HT-29 (cell line): Measurements from ENCODE around the gene MYO7A. TPM values are rescaled to one million over a fixed set of nuclear protein-coding genes. Genes with fewer than 3 reads are reported as not detected.

Experiments
- DNase-seq: peaks from one replicate; pipeline ENCODE4 v3.0.0-alpha.2; 2015; ENCODE audit warnings: low spot score
- total RNA-seq: library from RNA; depleted of rRNA; stranded (reverse); fragments of >200 nt; shearing (Covaris generic); gene quantifications from 2 replicates; pipeline ENCODE4 v1.2.3, GENCODE V29; 2014

Gene MYO7A
- total RNA-seq, 1 experiment from 2014 or later: 2.3 TPM

DNA sequence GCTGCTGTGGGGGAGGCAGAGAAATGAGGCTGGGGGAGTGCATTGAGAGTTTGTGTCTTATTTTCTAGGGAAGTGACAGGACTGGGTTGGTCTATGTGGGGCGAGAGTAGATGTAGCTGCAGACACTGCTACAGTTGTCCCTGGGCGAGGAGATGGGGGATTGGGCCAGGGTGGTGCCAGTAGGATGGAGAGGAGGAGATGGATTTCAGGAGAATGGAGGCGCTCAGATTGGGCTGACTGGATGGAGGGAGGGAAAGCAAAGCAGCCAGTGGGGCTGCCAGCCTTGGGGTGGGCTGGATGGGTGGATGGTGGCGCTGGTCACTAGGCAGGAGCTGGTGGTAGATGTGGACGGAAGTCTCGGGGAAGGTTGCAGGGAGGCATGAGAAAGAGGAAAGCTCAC, 16.1 kb upstream of the MYO7A start:
- no peak for DNase-seq

DNA sequence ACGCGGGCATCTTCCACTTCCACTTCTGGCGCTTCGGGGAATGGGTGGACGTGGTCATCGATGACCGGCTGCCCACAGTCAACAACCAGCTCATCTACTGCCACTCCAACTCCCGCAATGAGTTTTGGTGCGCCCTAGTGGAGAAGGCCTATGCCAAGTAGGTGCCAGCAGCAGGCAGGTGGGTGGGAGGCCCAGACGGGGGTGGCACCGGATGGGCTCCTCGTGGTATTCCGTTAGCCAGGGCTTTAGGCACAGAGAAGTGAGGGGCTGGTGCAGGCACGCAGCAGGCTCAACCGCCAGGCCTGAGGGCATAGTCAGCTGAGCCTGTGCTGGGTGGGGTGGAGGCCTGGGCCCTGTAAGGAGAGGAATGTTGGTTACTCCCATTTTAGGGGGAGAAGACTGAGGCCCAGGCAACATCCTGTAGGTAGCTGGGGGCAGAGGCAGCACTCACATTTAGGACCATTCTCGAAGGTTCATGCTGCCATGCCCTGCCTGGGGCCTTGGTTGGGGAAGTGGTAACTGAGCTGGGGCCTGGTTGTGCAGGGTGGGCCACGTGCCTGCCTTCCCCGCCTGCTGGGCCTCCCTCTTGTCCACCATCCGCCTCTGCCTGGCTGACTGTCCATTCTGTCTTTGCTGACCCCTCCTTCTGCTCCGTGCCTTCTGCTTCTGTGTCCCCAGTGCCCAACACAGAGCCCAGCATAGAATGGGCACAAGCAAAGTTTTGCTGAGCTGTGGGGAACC, 15.2 kb upstream of the MYO7A start:
- DNase-seq: no peak

DNA sequence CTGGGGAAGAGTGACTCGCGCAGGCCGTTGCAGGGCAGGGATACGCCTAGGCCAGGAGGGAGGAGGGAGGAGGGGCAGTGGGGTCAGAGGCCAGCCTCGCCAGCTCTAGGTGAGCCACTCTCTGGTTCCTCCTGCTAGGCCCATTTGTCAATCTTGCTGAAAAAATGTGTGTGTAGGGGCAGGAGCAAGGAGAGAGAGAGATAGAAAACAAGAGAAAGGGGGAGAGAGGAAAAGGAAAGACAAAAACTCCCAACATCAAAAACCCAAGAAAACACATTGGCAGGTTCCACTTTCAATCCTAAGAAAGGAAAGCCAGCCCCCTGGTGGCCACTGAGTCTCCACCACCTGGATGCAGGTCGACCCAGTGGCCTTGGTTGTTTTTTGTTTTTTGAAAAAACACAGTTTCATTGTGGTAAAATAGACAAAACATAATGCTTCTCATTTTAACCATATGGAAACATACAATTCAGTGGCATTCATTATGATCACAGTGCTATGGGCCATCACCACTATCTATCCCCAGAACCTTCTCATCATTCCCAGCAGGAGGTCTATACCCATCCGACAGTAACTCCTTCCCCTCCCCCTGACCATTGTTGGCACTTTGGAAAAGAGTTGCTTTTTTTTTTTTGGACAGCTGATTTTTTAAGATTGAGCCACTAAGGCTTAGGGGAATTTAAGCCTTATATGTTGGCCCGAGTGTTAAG, 14.5 kb upstream of the MYO7A start:
- peak; percentile 81 for DNase-seq

DNA sequence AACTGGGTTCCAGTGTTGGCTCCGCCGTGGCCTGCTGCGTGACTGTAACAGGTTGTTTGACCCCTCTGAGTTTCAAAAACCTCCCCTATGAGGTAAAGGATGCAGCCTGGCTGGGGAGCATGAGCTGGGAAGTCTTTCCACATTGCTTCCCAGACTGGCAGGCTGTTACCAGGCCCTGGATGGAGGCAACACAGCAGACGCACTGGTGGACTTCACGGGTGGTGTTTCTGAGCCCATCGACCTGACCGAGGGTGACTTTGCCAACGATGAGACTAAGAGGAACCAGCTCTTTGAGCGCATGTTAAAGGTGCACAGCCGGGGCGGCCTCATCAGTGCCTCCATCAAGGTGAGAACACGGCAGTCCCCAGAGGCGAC, 14.0 kb upstream of the MYO7A start:
- DNase-seq: no peak

DNA sequence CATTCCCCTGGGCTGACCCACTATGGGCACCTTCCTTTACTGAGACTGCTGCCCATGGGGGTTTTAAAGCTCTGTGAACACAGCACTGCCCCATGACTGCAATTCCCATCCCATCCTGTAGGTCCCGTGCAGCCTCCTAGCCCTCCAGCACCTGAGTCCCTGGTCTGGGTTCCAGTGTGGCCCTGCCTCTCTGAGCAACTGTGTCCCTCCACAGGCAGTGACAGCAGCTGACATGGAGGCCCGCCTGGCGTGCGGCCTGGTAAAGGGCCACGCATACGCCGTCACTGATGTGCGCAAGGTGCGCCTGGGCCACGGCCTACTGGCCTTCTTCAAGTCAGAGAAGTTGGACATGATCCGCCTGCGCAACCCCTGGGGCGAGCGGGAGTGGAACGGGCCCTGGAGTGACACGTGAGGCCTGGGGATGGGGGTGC, 12.8 kb upstream of the MYO7A start:
- DNase-seq: no peak

DNA sequence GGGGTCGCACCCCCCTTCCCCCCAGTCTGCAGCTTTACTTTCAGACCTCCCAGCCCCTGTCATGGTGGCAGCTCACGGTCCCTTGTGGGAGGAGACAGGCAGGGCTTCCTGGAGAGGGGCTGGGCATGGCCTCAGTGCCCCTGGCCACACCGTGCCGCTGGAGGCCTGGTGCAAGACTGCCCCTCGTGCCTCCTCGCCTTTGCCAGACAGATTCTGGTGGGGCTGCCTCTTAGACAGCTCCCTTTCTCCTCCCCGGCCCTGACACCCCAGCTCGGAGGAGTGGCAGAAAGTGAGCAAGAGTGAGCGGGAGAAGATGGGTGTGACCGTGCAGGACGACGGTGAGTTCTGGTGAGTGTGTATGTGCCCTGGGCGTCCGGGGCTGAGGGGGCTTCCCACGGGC, 12.1 kb upstream of the MYO7A start:
- no peak for DNase-seq

DNA sequence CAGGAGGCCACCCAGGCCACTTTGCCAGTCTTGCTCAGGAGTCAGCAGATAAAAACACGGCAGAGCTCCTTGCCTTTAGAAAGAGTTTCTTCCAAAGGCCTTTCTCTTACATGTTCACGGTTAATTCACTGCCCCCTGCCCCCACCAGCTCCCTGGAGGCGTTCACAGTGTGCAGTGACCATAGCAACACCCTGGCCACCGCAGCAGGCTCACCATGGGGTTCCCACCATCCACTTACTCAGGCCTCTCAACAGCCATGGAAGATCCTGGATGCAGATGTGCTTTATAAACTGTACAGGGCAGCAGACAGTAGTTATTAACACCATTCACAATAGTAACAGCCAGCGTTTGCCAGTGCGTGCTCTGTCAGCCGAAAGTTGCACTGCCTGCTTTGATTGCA, 10.6 kb upstream of the MYO7A start:
- no peak for DNase-seq

DNA sequence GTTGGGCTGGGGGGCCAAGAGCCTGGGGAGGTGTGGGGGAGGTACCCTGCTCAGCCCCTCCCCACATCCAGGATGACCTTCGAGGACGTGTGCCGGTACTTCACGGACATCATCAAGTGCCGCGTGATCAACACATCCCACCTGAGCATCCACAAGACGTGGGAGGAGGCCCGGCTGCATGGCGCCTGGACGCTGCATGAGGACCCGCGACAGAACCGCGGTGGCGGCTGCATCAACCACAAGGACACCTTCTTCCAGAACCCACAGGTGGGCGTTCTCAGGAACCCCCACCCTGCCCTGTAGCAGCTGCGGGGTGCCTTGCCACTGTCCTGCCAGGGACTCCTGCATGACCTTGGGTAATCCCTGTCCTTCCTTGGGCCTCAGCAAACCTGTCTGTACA, 10.0 kb upstream of the MYO7A start:
- no peak for DNase-seq

DNA sequence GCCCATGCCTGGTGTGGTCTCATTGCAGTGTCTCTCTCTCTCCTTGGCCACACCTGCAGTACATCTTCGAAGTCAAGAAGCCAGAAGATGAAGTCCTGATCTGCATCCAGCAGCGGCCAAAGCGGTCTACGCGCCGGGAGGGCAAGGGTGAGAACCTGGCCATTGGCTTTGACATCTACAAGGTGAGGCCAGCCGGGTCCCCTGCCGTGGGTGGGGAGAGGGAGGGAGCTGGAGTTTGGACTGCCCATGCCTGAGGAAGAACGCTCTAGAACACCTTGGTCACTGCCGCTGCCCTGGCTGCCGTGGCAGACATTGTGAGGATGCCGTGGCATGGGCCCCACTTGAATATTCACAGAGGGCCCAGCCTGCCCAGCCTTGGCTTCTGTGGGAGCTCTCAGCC, 9.1 kb upstream of the MYO7A start:
- no peak for DNase-seq

DNA sequence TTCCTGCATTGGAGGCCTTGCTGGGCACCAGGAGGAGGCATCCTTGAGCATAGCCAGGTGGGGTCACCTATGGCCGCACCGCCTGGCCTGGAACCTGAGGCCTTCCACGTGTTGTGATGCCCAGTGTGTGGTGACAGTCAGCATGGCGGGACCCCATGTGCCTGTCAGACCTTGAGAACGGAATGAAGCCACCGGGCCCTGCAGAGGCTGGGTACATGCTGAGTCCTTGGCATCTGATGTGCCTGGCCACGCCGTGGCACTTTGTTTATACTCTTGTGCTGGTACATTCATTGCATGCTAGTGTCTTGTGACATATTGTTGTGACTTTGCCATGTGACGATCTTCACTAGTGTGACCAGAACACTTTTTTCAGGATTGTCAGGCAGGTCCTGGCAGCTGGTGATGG, 8.5 kb upstream of the MYO7A start:
- no peak for DNase-seq

DNA sequence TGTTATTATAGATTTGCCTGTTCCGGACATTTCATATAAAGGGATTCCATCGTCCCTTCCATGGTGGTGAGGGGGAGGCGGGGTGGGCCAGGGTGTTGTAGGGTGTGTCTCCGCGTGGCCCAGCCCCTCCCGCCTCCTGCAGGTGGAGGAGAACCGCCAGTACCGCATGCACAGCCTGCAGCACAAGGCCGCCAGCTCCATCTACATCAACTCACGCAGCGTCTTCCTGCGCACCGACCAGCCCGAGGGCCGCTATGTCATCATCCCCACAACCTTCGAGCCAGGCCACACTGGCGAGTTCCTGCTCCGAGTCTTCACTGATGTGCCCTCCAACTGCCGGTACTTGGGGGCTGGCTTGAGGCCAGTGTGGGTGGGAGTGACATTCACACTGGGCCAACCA, 7.5 kb upstream of the MYO7A start:
- no peak for DNase-seq

DNA sequence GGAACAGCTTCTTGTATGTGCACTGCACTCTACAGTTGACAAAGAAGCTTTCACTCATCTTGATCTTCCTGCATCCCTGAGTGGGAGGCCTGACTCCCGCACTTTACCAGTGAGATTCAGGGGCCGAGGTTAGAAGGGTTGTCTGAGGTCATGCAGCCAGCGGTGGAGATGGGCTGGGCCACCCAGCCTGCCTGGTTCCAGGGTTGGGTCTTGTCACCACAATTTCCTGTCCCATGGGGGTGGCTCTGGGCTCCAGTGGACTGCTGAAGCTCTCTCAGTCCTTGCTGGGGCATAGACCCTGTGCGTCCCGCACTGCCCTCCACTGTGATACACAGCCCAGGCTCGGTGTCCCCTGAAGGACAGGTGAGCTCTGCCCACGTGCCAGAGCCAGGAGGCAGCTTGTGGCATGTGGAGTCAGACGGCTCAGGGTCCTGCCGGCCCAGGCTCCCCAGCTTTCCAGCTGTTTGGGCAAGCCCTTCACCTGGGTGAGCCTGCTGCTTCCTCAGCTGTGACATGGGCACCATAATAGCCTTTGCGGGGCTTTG, 6.9 kb upstream of the MYO7A start:
- DNase-seq: no peak

DNA sequence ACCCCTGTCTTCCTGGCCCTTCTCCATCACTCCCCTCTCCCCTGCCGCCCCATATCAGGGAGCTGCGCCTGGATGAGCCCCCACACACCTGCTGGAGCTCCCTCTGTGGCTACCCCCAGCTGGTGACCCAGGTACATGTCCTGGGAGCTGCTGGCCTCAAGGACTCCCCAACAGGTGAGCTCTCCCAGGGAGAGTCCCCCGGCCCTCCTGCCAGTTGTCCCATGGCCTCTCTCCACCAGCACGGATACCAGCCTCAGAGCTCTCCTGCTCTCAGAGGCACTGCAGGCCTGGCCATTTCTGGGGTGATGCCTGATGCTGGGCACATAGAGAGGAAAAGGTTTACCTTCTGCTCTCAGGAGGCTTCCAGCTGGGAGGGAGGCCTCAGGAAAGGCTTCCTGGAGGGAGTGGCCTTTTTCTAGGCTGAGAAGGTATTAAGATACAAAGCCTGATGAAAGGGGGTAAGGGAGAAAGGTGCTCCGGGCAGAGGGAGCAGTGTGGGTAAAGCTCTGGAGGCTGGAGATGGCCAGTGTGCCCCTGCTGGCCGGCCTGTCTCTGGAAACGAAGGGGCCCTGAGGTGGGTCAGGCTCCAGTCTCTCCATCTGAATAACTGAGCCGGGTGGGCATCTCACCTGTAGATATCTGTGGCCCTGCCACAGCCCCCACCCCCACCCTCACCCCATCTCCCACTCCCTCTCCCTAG, 6.0 kb upstream of the MYO7A start:
- DNase-seq: no peak

DNA sequence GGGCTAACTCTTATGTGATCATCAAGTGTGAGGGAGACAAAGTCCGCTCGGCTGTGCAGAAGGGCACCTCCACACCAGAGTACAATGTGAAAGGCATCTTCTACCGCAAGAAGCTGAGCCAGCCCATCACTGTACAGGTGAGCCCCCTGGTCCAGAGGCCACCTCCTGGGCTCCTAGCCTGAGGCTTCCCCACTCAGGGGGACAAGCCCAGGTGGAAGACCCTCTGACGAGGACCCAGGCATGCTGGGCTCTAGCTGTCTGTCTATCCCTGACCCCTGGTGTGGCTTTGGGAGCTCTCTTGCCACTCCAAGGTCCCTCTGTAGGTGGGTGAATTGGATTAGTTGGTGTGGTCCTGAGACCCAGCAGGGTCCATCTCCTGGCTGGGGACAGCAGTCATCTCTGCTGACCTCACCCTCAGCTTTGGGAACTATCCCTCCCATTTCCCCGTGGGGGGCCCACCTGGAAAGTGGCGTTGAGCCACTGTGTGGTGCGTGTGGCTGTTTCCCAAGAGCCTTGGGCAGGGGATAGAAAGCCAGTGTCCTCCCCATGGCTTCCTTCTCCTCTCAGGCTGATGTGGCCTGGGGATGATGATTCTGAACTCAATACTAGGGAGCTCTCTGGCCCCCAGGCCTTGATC, 5.4 kb upstream of the MYO7A start:
- DNase-seq: no peak

DNA sequence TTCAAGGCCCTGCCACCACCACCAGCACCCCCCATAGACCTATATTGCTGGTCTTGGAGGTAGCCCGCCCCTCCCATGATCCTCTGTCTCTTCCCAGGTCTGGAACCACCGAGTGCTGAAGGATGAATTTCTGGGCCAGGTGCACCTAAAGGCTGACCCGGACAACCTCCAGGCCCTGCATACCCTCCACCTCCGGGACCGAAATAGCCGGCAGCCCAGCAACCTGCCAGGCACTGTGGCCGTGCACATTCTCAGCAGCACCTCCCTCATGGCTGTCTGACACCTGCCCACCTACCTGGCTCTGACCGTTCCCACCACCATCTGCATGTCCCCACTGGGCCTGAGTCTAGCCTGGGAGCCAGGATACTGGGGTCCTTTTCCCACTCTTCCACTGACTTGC, 4.5 kb upstream of the MYO7A start:
- DNase-seq: no peak

DNA sequence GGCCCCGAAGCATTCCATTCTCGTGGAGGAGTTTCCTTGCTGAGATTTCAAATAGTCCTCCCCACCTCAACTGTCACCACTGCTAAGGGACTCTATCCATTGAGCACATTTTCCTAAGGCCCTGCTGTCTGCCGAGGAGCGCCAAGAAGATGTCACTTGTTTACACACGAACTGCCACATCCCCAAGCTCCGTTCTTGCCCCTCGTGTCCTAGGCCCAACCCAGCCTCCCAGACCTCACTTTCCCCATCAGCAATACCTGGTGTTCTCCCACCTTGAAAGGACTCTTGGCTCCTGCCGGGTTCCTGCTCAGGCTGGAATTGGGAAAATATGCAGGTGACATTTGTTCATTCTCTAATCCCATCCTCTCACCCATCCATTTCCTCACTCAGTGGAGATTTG, 4.0 kb upstream of the MYO7A start:
- DNase-seq: no peak

DNA sequence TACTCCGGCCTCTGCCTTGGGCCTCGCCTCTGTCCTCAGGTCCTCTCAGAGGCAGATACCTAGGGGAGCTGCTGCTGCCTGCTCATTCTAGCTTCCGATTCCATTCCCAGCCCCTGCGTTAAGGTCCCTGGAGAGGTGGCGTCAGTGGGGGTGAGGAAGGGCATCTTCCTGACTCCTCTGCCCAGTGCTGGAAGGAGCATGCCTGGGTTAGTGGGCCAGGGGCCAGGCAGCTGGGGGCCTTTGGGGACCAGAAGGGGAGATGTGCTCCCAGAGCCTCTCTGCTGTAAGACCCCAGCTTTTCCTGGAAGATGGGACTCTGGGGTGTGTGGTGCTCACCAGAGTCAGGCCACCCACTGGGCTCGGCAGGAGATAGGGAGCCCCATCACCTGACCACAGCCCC, 3.6 kb upstream of the MYO7A start:
- no peak for DNase-seq

DNA sequence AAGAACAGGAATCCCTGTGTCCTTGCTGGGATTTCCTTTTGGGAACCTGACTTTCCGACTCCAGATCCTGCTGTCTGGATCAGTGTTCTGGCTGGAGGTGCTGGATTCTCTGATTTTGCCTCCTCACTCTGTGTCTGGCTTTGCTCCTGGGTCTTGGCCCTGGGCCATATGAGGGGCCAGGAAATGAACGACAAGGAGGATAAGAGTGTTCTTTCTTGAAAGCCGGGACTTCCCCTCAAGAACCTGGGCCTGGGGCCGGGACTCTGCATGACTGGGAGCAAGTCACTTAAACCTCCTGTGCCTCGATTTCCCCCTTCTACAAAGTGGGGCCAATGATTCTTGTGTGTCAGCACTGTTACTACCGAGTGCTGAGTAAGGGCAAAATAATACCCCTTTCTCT, 2.9 kb upstream of the MYO7A start:
- no peak for DNase-seq

DNA sequence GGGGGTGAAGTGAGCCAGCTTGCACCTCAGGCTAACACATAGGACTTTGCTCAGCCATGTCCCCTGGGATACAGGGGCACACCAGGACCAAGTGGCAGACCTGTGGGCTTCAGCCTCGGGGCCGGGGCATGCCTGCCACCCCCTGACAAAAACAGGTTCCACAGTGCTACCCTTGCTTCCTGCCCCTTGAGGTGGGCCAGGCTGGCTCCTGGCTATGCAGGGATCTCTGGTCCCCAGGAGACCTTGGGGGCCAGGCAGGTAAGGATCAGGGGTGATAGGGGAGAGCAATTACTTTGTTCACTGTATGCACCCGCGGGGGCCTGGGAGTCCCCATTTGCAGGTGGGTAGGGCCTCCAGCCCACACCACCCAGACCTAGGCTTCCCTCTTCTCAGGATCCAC, 2.4 kb upstream of the MYO7A start:
- no peak for DNase-seq

DNA sequence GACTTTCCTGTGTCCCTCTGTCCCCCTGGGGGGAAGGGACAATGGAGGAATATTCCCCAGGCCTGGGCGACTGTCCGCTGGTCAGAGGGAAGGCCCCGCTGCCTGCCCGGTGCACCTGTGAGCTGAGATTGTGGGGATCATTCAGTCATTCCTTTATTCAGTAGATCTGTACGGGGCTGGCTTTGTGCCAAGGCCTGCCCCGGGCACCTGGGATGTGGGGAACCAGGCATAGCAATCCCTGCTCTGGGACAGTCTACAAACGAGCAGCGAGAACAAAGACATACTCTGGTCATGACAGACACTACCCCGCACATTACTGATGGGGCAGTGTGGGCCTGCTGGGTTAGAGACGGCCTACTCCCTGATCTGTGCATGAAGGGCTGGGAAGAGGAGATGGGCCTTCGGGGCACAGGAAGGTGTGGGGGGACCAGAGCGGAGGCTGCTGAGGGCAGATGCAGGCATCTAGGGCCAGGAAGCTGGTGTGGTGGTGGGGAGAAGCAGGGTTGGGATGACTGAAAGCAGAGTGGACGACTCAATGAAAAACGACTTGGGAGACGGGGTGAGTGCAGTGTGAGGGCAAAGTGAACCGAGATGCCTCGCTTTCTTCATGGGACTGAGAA, 1.8 kb upstream of the MYO7A start:
- DNase-seq: no peak

DNA sequence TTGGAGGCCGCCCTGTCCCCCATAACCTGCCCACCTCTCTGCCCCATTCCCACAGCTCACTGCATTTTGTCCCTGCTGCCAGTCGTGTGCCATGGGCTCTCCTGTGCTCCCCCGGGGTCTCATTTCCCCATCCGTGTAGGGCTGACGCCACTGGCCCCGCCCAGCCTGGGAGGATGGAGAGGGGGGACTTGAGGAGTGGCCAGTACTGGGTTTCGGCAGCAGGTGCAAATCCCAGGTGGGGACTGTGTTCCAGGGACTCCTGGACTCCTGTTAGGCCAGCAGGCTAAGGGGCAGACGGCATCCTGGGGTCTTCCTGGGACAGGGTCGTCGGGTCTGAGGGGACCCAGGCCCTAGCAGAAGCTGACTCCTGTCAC, 1.2 kb upstream of the MYO7A start:
- no peak for DNase-seq
